Peyer's patch (tissue), 4 donors: ENCODE results near the gene STK10.

Source experiments
- POLR2A ChIP-seq, 2 donors: fragments of 450-650 bp; IDR thresholded peaks; one replicate each; pipeline ENCODE4 v1.5.1; 2017; ENCODE audit warnings: antibody characterized with exemption in 2 of 2, mild to moderate bottlenecking in 2 of 2, moderate library complexity in 2 of 2
- TF ChIP-seq, protein P1 (sequence below), 6 experiments: fragments of 450-650 bp in 4 of 6; fragments of 200-600 bp in 2 of 6; sonication (generic) in 1 of 6; IDR thresholded peaks; one replicate each; pipeline ENCODE4 v1.5.1; 2017 to 2019; ENCODE audit warnings: antibody characterized with exemption in 6 of 6, mild to moderate bottlenecking in 3 of 6, moderate library complexity in 1 of 6

DNA sequence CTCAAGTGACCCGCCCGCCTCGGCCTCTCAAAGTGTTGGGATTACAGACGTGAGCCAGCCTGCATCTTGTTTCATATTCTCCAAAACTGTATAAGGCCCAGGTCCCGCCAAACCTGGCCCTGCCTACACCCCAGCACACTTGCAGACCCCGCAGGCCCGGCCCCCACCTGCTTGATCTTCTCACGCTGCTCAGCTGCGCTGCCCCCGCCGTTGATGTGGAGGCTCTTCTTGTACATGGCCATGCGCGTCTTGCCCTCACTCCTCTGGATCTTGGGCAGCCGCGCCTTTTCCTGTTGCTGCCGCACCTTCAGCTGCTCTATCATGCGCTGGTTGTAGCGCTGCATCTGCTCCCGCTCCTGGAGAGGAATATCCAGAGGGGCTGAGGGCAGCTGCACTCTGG lies 132.6 kb downstream of the STK10 start:
- TF ChIP-seq, protein P1, sequence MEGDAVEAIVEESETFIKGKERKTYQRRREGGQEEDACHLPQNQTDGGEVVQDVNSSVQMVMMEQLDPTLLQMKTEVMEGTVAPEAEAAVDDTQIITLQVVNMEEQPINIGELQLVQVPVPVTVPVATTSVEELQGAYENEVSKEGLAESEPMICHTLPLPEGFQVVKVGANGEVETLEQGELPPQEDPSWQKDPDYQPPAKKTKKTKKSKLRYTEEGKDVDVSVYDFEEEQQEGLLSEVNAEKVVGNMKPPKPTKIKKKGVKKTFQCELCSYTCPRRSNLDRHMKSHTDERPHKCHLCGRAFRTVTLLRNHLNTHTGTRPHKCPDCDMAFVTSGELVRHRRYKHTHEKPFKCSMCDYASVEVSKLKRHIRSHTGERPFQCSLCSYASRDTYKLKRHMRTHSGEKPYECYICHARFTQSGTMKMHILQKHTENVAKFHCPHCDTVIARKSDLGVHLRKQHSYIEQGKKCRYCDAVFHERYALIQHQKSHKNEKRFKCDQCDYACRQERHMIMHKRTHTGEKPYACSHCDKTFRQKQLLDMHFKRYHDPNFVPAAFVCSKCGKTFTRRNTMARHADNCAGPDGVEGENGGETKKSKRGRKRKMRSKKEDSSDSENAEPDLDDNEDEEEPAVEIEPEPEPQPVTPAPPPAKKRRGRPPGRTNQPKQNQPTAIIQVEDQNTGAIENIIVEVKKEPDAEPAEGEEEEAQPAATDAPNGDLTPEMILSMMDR (IDR thresholded peaks at IDR 0.05), result no peak
- TF ChIP-seq POLR2A (IDR thresholded peaks at IDR 0.05), result no peak
